HG03460 (cell line): ENCODE results near the gene DIS3L2.
"Not testable (repeated sequence)": the region's sequence is repeated elsewhere in the genome, so short reads cannot be mapped to it uniquely, and the experiment has no call there.

Experiments
- ATAC-seq: cut with Tn5 transposase; IDR thresholded peaks from one replicate; pipeline ENCODE4 v1.9.1; 2021; ENCODE audit not compliant: unreplicated experiment

The DIS3L2 gene

DNA sequence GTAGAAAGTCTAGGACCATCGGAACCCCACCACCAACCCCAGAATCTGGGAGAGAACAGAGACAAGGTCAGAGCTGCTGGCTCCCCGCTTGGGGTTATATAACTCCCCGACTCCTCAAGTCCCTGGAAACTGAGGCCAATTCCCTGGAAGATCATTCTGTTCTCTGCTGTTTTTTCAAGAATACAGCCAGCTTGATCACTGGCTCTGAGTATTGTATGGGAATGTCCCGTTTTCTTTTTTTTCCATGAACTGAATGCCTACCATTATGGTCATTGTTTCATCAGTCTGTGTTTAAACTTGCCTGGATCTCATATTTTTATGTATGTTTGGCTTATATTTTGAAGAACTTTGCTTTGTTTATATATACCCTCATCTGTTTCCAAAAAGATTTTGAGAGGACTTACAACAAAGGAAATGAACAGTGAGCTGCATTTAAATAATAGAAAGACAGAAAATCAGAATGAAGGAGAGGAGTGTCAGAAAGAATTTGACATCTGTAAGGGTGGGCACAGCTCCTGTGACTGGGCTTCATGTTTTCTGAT is 327.0 kb downstream of the DIS3L2 start:
- no peak for ATAC-seq

DNA sequence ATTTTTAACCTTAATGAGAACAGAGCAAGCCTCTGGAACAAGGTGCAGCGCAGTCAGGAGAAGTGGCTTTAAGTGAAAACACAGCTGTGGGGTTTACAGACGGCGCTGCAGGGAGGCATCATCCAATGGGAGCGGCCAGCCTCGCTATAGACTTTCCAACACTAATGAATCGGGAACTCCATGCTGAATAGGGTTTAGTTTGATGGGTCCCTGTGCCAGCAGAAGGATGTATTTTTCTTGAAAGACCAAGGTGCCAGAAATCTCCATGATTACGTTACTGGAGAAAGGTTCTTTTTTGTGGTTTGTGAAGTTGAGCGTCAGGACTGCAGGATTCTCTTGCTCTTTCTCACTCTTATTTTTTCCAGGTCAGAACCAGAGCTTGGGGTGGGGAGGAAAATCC is 329.2 kb downstream of the DIS3L2 start:
- no peak for ATAC-seq

- no peak for ATAC-seq
Measured at GRCh38 chr2:232291343-232291742, 329.8 kb downstream of the DIS3L2 start.

DNA sequence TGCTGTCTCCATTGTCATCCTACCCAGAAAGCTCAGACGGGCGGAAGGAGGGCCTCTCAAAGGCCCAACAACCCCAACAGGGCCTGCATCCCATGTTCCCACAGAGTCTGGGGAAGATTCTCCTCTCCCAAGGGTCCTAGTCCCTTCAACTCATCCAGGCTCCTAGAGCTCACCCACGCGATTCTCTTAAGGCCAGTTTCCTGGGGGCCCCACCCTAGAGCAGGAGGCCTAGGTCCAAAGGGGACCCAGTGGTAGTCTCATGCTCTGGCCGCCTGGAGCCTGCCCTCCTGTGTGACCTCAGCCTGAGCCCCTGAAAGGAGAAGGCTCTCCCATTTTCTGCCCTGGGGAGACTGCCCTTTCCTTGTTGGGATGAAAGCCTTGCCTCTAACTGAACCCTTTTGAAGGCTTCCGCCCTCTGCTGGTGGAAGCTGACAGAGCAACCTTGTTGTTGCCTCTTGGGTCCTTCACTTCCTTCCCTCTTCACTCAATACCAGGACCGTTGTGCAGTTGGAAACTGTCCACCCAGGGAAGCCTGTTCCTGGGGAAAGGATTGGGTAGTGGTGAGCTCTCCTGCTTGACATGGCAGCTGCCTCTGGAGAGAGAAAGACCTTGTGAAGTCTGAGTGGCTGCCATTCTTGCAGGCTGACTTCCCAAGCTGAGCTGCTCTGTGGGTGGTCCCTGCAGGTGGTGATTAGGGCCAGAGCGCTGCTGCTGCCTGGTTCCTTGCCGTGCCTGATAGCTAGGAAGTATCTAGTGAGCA is 331.1 kb downstream of the DIS3L2 start:
- ATAC-seq = no peak

DNA sequence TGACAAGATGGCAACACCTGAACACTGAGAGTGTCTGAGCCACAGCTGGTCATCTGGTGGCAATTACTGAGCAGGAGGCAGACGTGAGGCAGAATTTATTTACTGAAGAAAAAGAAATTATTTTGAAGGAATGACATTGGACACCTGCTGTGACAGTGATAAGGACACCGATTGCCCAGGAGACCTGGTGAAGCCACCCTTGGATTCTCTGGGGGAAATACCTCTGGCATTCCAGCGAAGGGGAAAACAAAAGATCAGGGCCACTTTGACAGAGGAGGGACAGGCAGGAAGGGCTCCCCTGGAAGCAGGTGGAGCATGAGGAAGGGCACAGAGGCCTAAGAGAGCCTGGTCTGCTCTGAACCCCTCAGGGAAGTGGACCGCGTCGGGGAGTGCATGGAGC is 331.7 kb downstream of the DIS3L2 start:
- no peak for ATAC-seq

GRCh38 chr2:232295971-232296370 is 334.5 kb downstream of the DIS3L2 start:
- no peak for ATAC-seq

DNA sequence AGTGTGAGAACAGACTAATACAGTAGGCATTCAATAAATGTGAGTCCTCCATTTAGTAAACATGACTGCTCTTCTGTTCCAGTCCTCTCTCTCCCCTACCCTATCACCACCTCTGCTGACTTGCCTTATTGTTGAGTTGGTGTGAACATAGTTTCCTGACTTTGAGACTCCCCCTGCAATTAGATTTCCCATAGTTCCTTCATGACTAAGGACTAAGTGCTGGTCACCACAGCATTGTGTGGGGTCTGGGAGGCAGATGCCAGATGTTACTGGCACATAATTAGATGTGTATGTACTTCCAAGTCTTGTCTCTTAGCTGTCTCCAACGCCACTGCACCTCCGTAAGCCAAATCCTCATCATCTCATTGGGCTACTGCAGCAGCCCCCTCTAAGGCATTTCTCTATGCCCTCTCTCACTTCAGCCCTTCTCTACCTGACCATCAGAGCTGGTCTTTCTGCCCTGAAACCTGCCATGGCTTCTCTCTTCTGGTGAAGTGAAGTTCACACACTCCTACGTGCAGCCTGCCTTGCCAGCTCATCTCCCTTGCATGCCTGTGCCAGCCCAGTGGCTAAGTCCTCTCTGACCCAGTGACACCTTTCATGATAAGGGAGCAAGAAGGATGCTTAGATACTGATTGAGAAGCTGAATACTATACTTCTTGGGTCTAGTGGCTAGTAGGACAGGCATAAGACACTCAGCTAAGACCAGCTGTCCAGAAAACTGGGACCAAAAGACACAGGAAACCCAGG is 335.4 kb downstream of the DIS3L2 start:
- no peak for ATAC-seq

GRCh38 chr2:232299084-232299483 is 337.6 kb downstream of the DIS3L2 start:
- ATAC-seq = no peak

GRCh38 chr2:232299927-232300674 is 338.6 kb downstream of the DIS3L2 start:
- no peak for ATAC-seq

GRCh38 chr2:232300894-232301387 is 339.4 kb downstream of the DIS3L2 start:
- no peak for ATAC-seq

DNA sequence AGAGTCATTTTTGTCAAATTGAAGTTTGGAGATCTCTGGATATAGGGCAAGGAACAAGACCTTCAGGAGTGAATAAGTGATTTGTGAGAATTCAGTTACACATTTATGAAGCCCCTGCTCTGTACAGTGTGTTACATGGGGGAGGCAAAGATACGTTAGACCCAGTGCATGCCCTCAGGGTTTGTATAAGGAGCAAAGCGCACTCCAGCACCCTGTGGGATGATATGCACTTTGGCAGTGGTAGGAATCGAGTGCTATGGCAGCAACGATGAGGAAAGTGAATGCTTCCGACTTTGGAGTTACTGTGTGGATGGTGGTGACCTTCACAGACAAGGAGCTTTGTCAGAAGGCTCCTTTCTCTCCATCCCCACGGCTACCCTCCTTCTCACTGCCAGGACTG is 342.7 kb downstream of the DIS3L2 start:
- ATAC-seq = no peak

GRCh38 chr2:232306741-232307305 is 345.3 kb downstream of the DIS3L2 start:
- no peak for ATAC-seq

GRCh38 chr2:232307854-232308253 is 346.3 kb downstream of the DIS3L2 start:
- no peak for ATAC-seq

GRCh38 chr2:232308986-232309385 is 347.5 kb downstream of the DIS3L2 start:
- ATAC-seq = no peak

GRCh38 chr2:232309592-232309991 is 348.1 kb downstream of the DIS3L2 start:
- ATAC-seq = no peak

GRCh38 chr2:232310121-232310520 is 348.6 kb downstream of the DIS3L2 start:
- no peak for ATAC-seq

DNA sequence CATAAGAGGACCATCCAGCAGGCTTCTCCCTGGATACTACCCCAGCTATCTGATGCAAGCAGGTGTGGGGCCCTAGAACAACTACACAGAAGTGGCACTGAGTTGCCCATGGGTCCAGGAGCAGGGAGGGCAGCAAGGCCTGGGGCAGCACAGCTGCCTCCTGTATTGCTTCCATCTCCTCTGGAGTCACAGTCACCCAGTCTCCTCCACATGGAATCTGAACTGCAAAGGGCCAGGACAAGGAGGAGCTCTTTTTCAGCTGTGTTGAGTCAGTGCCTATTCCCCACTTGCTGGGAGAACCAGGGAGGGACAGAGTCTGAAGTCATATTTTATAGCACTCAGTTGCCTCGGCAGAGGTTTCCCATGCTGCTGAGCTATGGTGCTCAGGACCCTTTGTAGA is 349.2 kb downstream of the DIS3L2 start:
- ATAC-seq = no peak

- ATAC-seq = not testable (repeated sequence)
Measured at GRCh38 chr2:232313645-232314044, 352.1 kb downstream of the DIS3L2 start.

GRCh38 chr2:232315049-232315922 is 353.8 kb downstream of the DIS3L2 start:
- ATAC-seq = peak; percentile 88

DNA sequence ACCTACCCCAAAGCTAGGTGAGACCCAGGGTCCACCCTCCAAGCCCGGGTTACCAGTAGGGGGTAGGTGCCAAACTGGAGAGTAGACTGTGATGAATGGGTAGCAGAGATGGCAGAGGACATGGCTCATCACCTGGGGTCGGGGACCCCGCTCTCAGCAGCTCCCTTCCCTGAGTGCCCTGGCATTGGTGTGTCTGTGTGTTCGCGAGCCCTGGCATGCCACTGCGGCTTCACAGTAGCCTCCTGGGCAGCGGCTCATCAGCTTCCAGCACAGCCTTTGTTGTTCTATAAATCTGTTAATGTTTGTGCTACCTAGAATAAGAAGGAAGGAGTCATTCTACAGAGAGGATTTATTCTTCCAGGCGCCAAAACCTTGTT is 354.4 kb downstream of the DIS3L2 start:
- ATAC-seq = no peak
